HG03469 (cell line): Measurements from ENCODE around the gene TTBK1.

ENCODE experiments used
- ATAC-seq: cut with Tn5 transposase; IDR thresholded peaks from one replicate; pipeline ENCODE4 v1.9.1; 2021; ENCODE audit warnings: mild to moderate bottlenecking, moderate library complexity, moderate number of reproducible peaks; ENCODE audit not compliant: unreplicated experiment

The TTBK1 gene

GRCh38 chr6:43285832-43286231, 42.6 kb downstream of the TTBK1 start:
- no peak for ATAC-seq

DNA sequence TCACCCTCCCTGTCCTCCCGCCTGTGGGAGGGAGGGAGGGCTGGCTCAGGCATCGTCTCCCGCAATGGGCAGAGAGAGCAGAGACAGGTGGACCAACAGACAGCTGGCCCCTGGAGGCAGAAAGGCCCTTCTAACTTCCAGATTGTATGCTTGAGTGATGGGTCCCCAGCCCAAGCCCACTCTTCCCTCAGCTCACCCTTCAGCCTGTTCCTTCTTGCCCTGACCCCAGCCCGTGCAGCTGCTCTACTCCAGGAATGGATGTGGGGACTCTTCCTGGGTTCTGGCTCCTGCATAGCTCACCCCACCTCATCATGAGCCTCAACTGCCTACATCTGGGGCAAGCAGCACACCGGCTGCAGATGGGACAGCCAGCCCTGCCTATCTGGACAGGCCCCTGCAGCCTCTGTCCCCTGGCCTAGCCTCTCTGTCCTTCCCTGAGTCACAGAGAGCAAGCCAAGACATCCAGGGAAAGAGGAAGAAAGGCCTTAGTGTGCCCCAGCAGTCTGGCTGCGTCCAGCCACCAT, 43.2 kb downstream of the TTBK1 start:
- ATAC-seq, result no peak

DNA sequence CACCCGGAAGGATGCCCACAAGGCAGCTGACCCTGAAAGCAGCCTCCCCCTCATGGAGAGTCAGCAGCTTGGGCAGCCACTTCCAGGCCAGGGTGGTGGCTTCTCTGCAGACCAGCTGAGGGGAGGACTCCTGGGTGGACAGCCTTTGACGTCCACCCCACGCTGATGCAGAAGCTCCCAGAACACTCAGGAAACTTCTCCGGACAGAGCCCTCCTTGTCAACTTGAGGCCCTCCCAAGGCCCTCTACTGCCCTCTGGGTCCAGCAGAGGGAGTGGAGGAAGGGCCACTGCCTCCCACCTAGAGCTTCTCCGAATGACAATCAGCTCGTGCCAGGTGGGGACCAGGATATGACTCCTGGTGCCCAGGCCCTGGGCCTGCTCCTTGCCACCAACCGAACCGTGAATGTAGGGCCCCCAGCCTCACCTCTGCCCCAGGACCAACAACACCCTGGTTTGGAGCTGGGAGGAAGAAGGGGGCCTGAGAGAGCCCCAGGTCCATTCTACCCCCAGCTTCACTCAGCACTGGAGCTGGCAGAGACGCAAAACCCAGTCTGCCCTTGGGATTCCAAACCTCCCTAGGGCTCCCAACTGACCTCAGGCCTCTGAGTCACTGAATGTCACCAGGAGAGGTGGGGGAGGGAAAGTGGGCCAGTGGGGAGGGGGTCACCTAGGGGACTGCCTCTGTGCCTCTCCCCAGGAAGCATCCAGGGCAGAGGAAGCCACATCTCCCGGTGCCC, 43.9 kb downstream of the TTBK1 start:
- no peak for ATAC-seq

- no peak for ATAC-seq
These were observed 44.7 kb downstream of the TTBK1 start for GRCh38 chr6:43287717-43288679.

DNA sequence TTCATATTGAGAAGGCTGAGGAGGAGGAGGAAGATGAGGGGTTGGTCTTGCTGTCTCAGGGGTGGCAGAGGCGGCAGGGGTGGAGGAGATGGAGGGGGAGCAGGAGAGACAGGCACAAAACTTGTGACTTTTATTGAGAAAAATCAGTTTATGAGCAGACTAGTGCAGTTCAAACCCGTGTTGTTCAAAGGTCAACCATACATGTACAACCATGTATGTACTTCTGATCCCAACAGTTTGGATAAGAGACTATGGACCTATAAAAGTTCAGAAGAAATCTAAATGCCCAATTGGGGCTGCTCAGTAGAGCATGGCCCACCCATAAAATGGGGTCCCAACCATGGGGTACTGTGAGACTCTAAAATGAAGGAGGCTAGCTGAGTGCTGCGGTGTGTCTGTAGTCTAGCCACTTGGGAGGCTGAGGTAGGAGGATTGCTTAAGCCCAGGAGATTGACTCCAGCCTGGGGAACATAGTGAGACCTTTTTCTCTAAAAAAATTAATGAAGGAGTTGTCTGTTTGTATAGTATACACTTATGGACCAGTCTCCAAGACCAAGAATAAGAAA, 47.1 kb downstream of the TTBK1 start:
- ATAC-seq, result no peak

DNA sequence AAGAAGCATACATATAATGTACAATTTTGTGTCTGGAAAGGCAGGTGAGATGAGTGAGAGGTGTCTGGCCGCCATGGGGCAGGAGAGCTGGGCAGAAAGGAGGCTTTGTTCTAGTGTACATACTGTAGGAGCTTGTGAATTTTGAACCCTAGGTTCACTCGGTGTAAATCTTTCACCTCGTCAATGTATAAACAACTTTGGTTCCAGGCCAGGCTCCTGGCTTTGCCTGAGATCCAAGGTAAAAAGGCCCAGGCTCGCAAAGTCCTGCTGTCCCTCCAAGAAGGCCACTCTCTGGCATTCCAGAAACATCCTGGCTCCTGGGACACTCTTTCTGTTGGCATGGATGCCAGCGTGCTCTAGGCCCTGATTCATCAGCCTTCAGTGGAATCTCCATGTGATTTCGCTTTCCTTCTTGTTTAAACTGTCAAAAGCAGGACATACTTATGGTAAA, 47.6 kb downstream of the TTBK1 start:
- no peak for ATAC-seq

DNA sequence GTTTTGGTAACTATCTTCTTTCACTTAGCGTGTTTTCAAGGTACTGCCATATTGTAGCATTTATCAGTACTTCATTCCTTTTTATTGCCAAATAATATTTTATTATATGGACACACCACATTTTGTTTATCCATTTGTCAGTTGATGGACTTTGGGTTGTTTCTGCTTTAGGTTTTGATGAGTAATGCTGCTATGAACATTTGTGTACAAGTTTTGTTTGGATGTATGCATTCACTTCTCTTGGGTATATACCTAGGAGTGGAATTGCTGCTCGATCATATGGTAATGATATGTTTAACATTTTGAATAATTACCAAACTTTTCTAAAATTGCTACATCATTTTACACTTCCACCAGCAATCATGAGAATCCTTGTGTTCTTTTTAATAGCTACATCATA, 48.4 kb downstream of the TTBK1 start:
- no peak for ATAC-seq

GRCh38 chr6:43292341-43292740, 49.1 kb downstream of the TTBK1 start:
- ATAC-seq, result no peak

DNA sequence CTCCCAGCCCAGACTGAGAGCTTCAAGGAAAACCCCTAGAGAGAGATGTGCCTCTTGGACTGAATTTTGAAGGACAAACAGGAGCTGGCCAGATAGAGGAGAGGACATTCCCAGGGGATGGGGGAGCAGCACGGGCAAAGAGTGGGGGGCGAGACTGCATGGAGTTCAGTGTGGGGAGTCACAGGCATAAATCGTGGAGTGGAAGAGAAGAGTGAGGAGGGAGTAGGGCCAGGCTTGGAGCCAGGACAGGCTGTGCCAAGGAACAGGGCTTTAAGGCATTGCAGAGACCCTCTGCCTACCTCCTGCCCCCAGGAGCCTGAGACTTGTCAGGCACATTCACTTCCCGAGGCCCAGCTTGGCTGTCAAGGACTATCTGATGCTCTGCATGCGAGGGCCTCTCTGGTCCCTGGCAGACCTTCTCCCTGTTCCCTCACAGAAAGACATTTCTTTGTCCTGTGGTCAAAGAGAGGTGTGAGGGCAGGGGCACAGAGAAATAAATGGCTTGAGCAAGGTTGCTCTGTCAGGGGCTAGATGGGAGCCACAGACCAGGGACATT, 49.6 kb downstream of the TTBK1 start:
- no peak for ATAC-seq

DNA sequence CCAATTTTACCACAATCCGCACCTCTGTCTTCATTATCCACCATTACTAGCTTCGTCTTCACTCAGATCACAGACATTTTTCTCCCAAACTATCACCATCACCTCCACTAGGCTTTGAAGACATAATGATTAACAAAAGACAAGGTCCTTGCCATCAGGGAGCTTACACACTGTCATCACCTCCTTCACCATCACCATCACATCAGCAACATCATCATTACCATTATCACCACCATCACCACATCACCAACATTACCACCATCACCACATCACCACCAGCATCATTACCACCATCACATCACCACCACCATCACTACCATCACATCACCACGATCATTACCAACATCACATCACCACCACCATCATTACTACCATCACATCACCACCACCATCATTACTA, 50.4 kb downstream of the TTBK1 start:
- ATAC-seq, result no peak

GRCh38 chr6:43294536-43294935, 51.3 kb downstream of the TTBK1 start:
- ATAC-seq, result no peak

GRCh38 chr6:43295456-43295855, 52.2 kb downstream of the TTBK1 start:
- ATAC-seq, result no peak

- no peak for ATAC-seq
These were observed 53.7 kb downstream of the TTBK1 start for GRCh38 chr6:43296780-43297497.

DNA sequence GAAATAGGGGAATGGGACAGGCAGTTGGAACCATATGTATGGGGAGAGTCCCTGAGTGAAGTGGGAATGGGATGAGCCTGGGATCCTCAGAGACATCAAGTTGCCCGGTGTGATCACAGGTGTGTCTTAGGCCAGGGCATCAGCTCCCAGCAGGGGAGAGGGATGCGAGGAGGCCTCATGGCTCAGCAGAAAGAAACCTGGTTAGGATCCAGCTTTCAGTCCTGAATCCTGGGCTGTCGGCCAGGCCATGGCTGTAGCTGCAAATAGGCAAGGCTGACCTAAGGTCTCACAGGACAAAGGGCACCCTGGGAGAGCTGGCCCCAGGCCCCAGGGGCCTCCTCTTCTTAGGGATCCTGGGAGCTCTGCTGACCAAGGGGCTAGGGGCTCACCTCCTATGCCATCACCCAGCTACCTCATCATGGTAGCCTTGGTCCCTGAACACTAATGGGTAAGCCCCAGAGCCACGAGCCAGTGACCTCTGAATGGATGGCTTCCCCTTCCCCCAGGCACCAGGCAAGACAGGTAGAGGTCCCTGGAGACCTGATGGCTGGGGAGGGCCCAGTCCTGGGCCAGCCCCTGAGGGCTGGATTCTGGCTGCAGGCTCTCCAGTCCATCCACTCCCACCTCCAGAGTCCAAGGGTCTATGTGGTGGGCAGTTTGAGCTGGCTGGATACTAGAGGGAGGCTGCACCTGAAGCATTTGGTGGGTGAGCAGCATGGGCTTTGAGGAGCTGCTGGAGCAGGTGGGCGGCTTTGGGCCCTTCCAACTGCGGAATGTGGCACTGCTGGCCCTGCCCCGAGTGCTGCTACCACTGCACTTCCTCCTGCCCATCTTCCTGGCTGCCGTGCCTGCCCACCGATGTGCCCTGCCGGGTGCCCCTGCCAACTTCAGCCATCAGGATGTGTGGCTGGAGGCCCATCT, 54.6 kb downstream of the TTBK1 start, which contains the start of gene SLC22A7:
Gene SLC22A7 (plus strand): TSS at position 617 of the 921 bp plus-strand sequence. CDS start 99 bp downstream, at position 716.
- ATAC-seq, result no peak

DNA sequence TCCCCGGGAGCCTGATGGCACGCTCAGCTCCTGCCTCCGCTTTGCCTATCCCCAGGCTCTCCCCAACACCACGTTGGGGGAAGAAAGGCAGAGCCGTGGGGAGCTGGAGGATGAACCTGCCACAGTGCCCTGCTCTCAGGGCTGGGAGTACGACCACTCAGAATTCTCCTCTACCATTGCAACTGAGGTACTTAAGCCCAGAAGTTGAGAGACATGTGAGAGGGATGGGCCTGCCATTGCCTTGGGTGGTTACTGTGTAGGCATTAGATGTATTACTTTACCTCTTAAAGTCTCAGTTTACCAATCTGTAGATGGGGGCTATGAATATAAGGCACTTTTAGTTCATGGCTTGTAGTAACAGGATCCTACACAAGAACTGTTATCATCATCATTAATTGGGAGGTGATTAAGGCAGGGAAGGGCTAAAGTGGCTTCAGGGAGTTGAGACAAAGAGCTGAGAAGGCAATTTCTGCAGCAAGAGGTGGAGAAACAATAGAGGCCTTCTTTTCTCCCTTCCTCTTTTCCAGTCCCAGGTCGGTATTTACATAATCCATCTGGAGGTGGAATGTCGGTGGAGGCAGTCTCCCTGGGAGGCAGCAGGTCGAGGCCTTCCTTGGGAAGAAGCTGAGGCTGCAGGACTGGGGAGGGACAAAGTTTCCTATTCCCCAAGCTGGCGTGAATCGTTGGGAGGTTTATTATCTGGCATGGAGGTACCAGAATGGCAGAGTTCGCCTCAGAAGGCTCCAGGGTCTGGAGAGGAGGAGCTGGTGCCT, 55.5 kb downstream of the TTBK1 start:
- ATAC-seq, result no peak

GRCh38 chr6:43299338-43300293, 56.3 kb downstream of the TTBK1 start:
- no peak for ATAC-seq
